ENCODE data around the gene RETSAT. TPM values are rescaled to one million over a fixed set of nuclear protein-coding genes. Genes with fewer than 3 reads are reported as not detected.

RETSAT gene
- total and polyA plus RNA-seq, 2 of the 13 experiments (the other 11 are each of a cell fraction or from before 2014, with no cell fraction given): 46.7 to 61.0 TPM

GRCh38 chr2:85324639-85325465, 29.5 kb downstream of the RETSAT start (continued):
- peak; percentile 85; the same call in 1 of the 2 replicates for TF ChIP-seq CBX5 (CRISPR knock-in tag; IDR thresholded peaks at IDR 0.05; ENCODE audit: borderline replicate concordance)
- TF ChIP-seq ZNF280D (CRISPR knock-in tag; IDR thresholded peaks at IDR 0.05): no peak; the same call in 1 of the 2 replicates
- TF ChIP-seq HNRNPUL1 (IDR thresholded peaks at IDR 0.05; ENCODE audit: low read depth, low read length): peak; percentile 67; the same call in 1 of the 2 replicates
- TF ChIP-seq CBX2 (IDR thresholded peaks at IDR 0.05; ENCODE audit: low read depth, low read length): no peak
- TF ChIP-seq CBX2 (CRISPR knock-in tag; IDR thresholded peaks at IDR 0.05; ENCODE audit: low read depth): no peak
- 0 out of 2 replicates have a peak, but pooled peaks have one; percentile 7 for TF ChIP-seq ZSCAN31 (CRISPR knock-in tag; IDR thresholded peaks at IDR 0.05; ENCODE audit: low read depth)
- peak; percentile 64; the same call in 1 of the 2 replicates for TF ChIP-seq TBX3 (IDR thresholded peaks at IDR 0.05; ENCODE audit: borderline replicate concordance)
- TF ChIP-seq BRD4 (CRISPR knock-in tag; IDR thresholded peaks at IDR 0.05): 0 out of 2 replicates have a peak, but pooled peaks have one; percentile 73
- peak; percentile 61 for TF ChIP-seq TGIF2 (CRISPR knock-in tag; IDR thresholded peaks at IDR 0.05)
- TF ChIP-seq SALL2 (CRISPR knock-in tag; IDR thresholded peaks at IDR 0.05): 0 out of 2 replicates have a peak, but pooled peaks have one; percentile 12
- TF ChIP-seq KAT8 (CRISPR knock-in tag; IDR thresholded peaks at IDR 0.05): peak; percentile 69; the same call in 1 of the 2 replicates
- TF ChIP-seq SKIL (CRISPR knock-in tag; IDR thresholded peaks at IDR 0.05; ENCODE audit: borderline replicate concordance): peak; percentile 91
- TF ChIP-seq ZNF564 (CRISPR knock-in tag; IDR thresholded peaks at IDR 0.05): no peak
- TF ChIP-seq ELF1 (CRISPR knock-in tag; IDR thresholded peaks at IDR 0.05): peak; percentile 35; the same call in 1 of the 2 replicates
- no peak for TF ChIP-seq ZNF230 (CRISPR knock-in tag; IDR thresholded peaks at IDR 0.05)
- TF ChIP-seq, protein P1, sequence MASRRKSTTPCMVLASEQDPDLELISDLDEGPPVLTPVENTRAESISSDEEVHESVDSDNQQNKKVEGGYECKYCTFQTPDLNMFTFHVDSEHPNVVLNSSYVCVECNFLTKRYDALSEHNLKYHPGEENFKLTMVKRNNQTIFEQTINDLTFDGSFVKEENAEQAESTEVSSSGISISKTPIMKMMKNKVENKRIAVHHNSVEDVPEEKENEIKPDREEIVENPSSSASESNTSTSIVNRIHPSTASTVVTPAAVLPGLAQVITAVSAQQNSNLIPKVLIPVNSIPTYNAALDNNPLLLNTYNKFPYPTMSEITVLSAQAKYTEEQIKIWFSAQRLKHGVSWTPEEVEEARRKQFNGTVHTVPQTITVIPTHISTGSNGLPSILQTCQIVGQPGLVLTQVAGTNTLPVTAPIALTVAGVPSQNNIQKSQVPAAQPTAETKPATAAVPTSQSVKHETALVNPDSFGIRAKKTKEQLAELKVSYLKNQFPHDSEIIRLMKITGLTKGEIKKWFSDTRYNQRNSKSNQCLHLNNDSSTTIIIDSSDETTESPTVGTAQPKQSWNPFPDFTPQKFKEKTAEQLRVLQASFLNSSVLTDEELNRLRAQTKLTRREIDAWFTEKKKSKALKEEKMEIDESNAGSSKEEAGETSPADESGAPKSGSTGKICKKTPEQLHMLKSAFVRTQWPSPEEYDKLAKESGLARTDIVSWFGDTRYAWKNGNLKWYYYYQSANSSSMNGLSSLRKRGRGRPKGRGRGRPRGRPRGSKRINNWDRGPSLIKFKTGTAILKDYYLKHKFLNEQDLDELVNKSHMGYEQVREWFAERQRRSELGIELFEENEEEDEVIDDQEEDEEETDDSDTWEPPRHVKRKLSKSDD (CRISPR knock-in tag; IDR thresholded peaks at IDR 0.05; ENCODE audit: low read depth): peak; percentile 75; the same call in 1 of the 2 replicates
- peak; percentile 95 for TF ChIP-seq RXRB (CRISPR knock-in tag; IDR thresholded peaks at IDR 0.05; ENCODE audit: borderline replicate concordance)
- TF ChIP-seq FOXP1 (IDR thresholded peaks at IDR 0.05): no peak
- peak; percentile 79 for TF ChIP-seq FOXP1 (CRISPR knock-in tag; IDR thresholded peaks at IDR 0.05)
- no peak for TF ChIP-seq GABPA (IDR thresholded peaks at IDR 0.05; ENCODE audit: low read depth, low read length)
- TF ChIP-seq GABPA (CRISPR knock-in tag; IDR thresholded peaks at IDR 0.05; ENCODE audit: low read depth): peak; percentile 41; the same call in 1 of the 2 replicates
- TF ChIP-seq GATAD2A (CRISPR knock-in tag; IDR thresholded peaks at IDR 0.05): peak; percentile 97
- peak; percentile 95 for TF ChIP-seq ELF3 (CRISPR knock-in tag; IDR thresholded peaks at IDR 0.05)
- TF ChIP-seq ZNF232 (CRISPR knock-in tag; IDR thresholded peaks at IDR 0.05; ENCODE audit: borderline replicate concordance): peak; percentile 76; the same call in 1 of the 2 replicates

All from HepG2 (cell line).